T-cell (primary cell): ENCODE data around the gene DKK3. TPM values are rescaled to one million over a fixed set of nuclear protein-coding genes. Genes with fewer than 3 reads are reported as not detected.

Experiments used
- ATAC-seq, 4 experiments: fragments of 200-7000 bp in 3 of 4; fragments of 150-1000 bp in 1 of 4; cut with Tn5 transposase; replicated peaks in 1 of 4; 1 replicate in 3 of 4; 2 replicates in 1 of 4; pipeline ENCODE4 v1.10.0; 2021; ENCODE audit warnings: moderate library complexity in 3 of 4, mild to moderate bottlenecking in 2 of 4, moderate number of reproducible peaks in 1 of 4
- CTCF ChIA-PET, 2 donors: fragments of 300-600 bp; sonication (Branson Sonifier 250); formaldehyde crosslinking; loops; one replicate each; lab custom pipeline; 2022; ENCODE audit warnings: antibody characterized with exemption in 2 of 2; lab: Charles Lee
- POLR2A ChIA-PET, 2 donors: fragments of 300-600 bp; sonication (Branson Sonifier 250); formaldehyde crosslinking; loops; one replicate each; lab custom pipeline; 2022; ENCODE audit warnings: antibody characterized with exemption in 2 of 2; lab: Charles Lee
- DNase-seq, 35 experiments: peaks; one replicate each; pipeline versions ENCODE4 v3.0.0 to v3.0.0-alpha.2; 2013 to 2023
- H3K27ac ChIP-seq: one replicate; pipeline ENCODE4 v1.5.1; 2013; ENCODE audit warnings: low read length
- H3K27me3 ChIP-seq, 2 experiments: replicated peaks in 1 of 2; 1 replicate in 1 of 2; 2 replicates in 1 of 2; pipeline versions ENCODE4 v1.6.1 to v1.7.0; 2013; ENCODE audit warnings: low read length in 1 of 2, mixed read lengths in 1 of 2; ENCODE audit not compliant: control insufficient read depth in 2 of 2, insufficient read depth in 2 of 2; ENCODE audit errors: extremely low read depth in 1 of 2
- H3K36me3 ChIP-seq, 2 donors: 1 replicate in 1 of 2; 2 replicates in 1 of 2; pipeline versions ENCODE4 v1.6.1 to v1.7.0; 2013; ENCODE audit warnings: low read length in 1 of 2; ENCODE audit not compliant: control insufficient read depth in 2 of 2, insufficient read depth in 1 of 2; ENCODE audit errors: extremely low read depth in 1 of 2
- H3K4me1 ChIP-seq, 2 experiments: 1 replicate in 1 of 2; 2 replicates in 1 of 2; pipeline versions ENCODE4 v1.6.1 to v1.7.0; 2013; ENCODE audit warnings: low read length in 2 of 2, mixed read lengths in 1 of 2; ENCODE audit not compliant: insufficient read depth in 2 of 2, control insufficient read depth in 1 of 2; ENCODE audit errors: extremely low read depth in 1 of 2
- H3K4me3 ChIP-seq, 2 donors: 1 replicate in 1 of 2; 2 replicates in 1 of 2; pipeline versions ENCODE4 v1.5.1 to v1.7.0; 2013; ENCODE audit warnings: mild to moderate bottlenecking in 2 of 2, low read length in 1 of 2, moderate library complexity in 1 of 2; ENCODE audit not compliant: control insufficient read depth in 1 of 2; ENCODE audit errors: extremely low read depth in 1 of 2
- H3K9me3 ChIP-seq: 2 replicates; pipeline ENCODE4 v1.7.0; 2013
- H3K27ac Mint-ChIP-seq, 2 donors: one replicate each; pipeline ENCODE4 v1.8.0; 2020 to 2021; ENCODE audit warnings: mild to moderate bottlenecking in 2 of 2, mixed read lengths in 2 of 2
- H3K27me3 Mint-ChIP-seq, 2 donors: one replicate each; pipeline ENCODE4 v1.8.0; 2021 to 2022; ENCODE audit warnings: mixed read lengths in 2 of 2
- H3K36me3 Mint-ChIP-seq: one replicate; pipeline ENCODE4 v1.8.0; 2021; ENCODE audit warnings: mixed read lengths
- H3K4me1 Mint-ChIP-seq, 3 donors: one replicate each; pipeline ENCODE4 v1.8.0; 2020 to 2022; ENCODE audit warnings: mixed read lengths in 3 of 3, mild to moderate bottlenecking in 1 of 3
- H3K4me3 Mint-ChIP-seq, 3 donors: one replicate each; pipeline ENCODE4 v1.8.0; 2020 to 2022; ENCODE audit warnings: mild to moderate bottlenecking in 3 of 3, mixed read lengths in 3 of 3, moderate library complexity in 3 of 3
- H3K9me3 Mint-ChIP-seq, 3 donors: one replicate each; pipeline ENCODE4 v1.8.0; 2020 to 2022; ENCODE audit warnings: mixed read lengths in 3 of 3
- WGBS: methylation state at CpG from one replicate; pipeline ENCODE4 v1.1.5; 2013; ENCODE audit warnings: missing lambda C conversion rate; ENCODE audit not compliant: insufficient coverage; 5-methylcytosine and 5-hydroxymethylcytosine counted together
- total RNA-seq, 35 experiments: library from RNA in 6 of 35; stranded (reverse) in 6 of 35; fragments of 120-200 nt in 1 of 35; gene quantifications; one replicate each; pipeline versions ENCODE4 v1.2.1 to v1.2.4 and lab custom pipeline; 2013 to 2026

The DKK3 gene
- total RNA-seq, 5 donors from 2014 or later (not counting 1 experiment from before 2014, with no cell fraction given), result 1.5 to 8.1 (median 2.7) TPM

DNA sequence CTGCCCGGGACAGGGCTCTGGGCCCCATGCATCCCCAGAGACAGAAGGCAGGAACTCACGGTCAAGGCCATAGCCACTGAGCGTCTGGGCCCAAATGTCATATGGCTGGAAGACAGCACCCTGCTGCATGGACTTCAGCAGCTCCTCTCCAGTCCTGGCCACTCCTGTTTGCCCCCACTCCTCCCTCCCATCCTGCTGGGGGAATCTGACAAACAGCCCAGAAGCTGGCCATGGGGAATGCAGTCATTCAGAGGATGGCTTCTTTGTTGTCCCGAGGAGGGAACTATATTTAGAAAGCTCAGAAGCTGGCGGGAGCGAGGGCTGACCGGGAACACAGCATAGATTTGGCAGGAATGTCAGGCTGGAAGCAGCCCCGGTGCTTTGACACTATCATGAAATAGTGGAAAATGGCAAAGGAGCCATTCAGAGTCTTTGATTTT, 35.0 kb downstream of the DKK3 start:
- ATAC-seq (no peak), DNase-seq (peak in 1 of 35 experiments; percentile 1)
- H3K4me3 ChIP-seq, result no peak overlapping the region
- Mint-ChIP-seq H3K27ac (no peak overlapping the region), H3K4me3 (no peak overlapping the region), H3K4me1 (peaks cover 4 to 16% (median 13%) of the 10 kb centered on the region in 3 donors), H3K36me3 (no peaks in the 10 kb centered on the region), H3K9me3 (no peaks in the 10 kb centered on the region), H3K27me3 (no peaks in the 10 kb centered on the region)
- H3K9me3 ChIP-seq, result no peaks in the 10 kb centered on the region
- 96% methylated on average over 6 of the region's 8 CpGs for WGBS
- ChIA-PET CTCF (no interaction called here), POLR2A (no interaction called here)
- peaks cover 0 to 3% of the 10 kb centered on the region in 2 experiments for H3K27me3 ChIP-seq
- no peak overlapping the region for H3K27ac ChIP-seq
- H3K36me3 ChIP-seq, result no peaks in the 10 kb centered on the region
- H3K4me1 ChIP-seq, result peaks cover 0 to 6% of the 10 kb centered on the region in 2 experiments

DNA sequence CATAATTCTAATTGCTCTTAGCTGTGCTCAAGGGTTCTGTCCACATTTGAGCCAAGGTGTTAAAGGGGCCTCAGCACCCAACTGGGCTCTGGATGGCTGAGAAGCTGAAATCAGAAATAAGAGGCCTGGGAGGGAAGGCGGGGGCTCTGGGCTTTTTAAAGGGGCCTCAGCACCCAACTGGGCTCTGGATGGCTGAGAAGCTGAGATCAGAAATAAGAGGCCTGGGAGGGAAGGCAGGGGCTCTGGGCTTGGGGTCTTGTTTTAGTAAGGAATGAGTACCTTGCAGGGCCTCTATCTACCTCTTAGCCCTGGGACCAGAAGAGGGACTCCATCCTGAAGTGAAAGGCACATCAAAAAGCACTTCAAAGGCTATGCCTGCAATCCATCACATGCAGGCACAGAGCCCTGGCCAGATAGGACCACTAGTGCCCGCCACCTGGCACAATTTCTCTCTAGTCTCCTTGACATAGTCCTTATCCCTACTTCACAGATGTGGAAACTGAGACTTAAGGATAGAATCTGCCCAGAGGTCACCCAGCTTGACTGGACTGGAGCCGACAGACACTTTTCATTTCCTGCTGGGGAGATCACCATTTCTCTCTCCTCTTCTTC, 35.6 kb downstream of the DKK3 start:
- WGBS, result 0% methylated on average over 1 of the region's 3 CpGs
- H3K27me3 Mint-ChIP-seq, result no peaks in the 10 kb centered on the region

DNA sequence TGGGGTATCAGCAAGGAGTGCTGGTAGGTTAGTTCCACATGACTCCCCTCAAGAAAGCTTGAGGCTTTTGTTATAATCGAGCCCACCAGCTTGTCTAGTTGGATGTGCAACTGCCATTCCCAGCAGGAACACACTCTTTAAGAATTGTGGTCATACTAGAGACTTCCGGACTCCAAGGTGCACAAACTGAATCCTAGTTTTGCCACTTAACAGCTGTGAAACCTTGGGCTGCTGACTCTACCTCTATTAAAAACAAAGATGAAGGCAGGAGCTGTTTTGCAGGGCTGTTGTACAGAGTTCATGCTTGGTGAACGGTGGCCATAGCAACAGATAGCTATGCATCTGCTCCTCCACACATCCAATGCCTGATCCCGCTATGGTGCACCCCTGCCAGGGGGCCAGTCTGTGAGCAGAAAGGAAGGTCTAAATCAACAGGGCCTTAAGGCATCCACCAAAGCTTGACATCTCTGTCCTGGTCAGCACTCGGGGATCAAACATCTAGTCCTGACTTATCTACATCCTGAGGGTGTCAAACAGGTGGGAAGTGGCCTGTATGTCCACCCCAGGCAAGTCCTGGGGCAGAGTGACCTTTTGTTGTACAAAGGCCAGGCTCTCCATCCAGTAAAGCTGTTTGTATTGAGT, 36.4 kb downstream of the DKK3 start:
- 75% methylated on average over 2 of the region's 5 CpGs for WGBS
- CTCF ChIA-PET, result no interaction called here
- H3K36me3 ChIP-seq, result no peaks in the 10 kb centered on the region
- Mint-ChIP-seq H3K27me3 (no peaks in the 10 kb centered on the region), H3K27ac (no peak overlapping the region), H3K36me3 (no peaks in the 10 kb centered on the region), H3K9me3 (no peaks in the 10 kb centered on the region), H3K4me3 (no peak overlapping the region), H3K4me1 (peaks cover 2 to 16% (median 13%) of the 10 kb centered on the region in 3 donors)
- no peak overlapping the region for H3K4me3 ChIP-seq
- ATAC-seq (no peak), DNase-seq (peak in 1 of 35 experiments; percentile 0)
- no peaks in the 10 kb centered on the region for H3K9me3 ChIP-seq
- peaks cover 0 to 8% of the 10 kb centered on the region in 2 experiments for H3K4me1 ChIP-seq
- no peak overlapping the region for H3K27ac ChIP-seq
- peaks cover 0 to 6% of the 10 kb centered on the region in 2 experiments for H3K27me3 ChIP-seq
- POLR2A ChIA-PET, result no interaction called here

More for the DNA sequence above, 35.6 kb downstream of the DKK3 start:
- peaks cover 0 to 6% of the 10 kb centered on the region in 2 experiments for H3K27me3 ChIP-seq
- H3K4me1 Mint-ChIP-seq, result peaks cover 0 to 16% (median 13%) of the 10 kb centered on the region in 3 donors
- H3K27ac Mint-ChIP-seq, result no peak overlapping the region
- DNase-seq (peak in 1 of 35 experiments; percentile 4), ATAC-seq (no peak)
- H3K9me3 Mint-ChIP-seq, result no peaks in the 10 kb centered on the region
- H3K36me3 ChIP-seq, result no peaks in the 10 kb centered on the region
- no peaks in the 10 kb centered on the region for H3K9me3 ChIP-seq
- POLR2A ChIA-PET, result no interaction called here
- H3K36me3 Mint-ChIP-seq, result no peaks in the 10 kb centered on the region
- H3K4me3 ChIP-seq, result no peak overlapping the region
- peaks cover 0 to 6% of the 10 kb centered on the region in 2 experiments for H3K4me1 ChIP-seq
- CTCF ChIA-PET, result no interaction called here
- no peak overlapping the region for H3K4me3 Mint-ChIP-seq
- no peak overlapping the region for H3K27ac ChIP-seq

DNA sequence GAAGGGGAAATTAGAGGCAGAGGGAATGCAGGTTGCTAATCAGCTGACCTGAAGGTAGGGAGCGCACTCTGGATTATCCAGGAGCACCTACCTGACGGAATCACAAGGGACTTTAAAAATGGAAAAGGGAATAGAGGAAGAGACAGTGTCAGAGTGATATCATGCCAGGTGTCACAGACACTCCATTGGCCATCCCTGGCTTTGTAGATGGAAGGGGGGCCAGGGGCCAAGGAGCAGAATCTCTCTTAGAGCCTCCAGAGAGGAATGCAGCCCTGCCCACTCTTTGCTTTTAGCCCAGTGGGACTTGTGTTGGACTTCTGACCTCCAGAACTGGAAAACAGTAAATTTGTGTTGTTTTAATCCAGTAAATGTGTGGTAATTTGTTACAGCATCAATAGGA, 37.9 kb downstream of the DKK3 start:
- Histone ChIP-seq H3K27me3 (peaks cover 0 to 12% of the 10 kb centered on the region in 2 experiments), H3K4me3 (no peak overlapping the region), H3K27ac (no peak overlapping the region), H3K9me3 (no peaks in the 10 kb centered on the region), H3K36me3 (no peaks in the 10 kb centered on the region), H3K4me1 (peaks cover 0 to 14% of the 10 kb centered on the region in 2 experiments)
- ChIA-PET CTCF (no interaction called here), POLR2A (no interaction called here)
- 96% methylated on average over 2 of the region's 2 CpGs for WGBS
- Mint-ChIP-seq H3K4me1 (peaks cover 5 to 20% (median 11%) of the 10 kb centered on the region in 3 donors), H3K36me3 (no peaks in the 10 kb centered on the region), H3K27me3 (peaks cover 0 to 3% of the 10 kb centered on the region in 2 donors), H3K9me3 (no peaks in the 10 kb centered on the region), H3K27ac (no peak overlapping the region), H3K4me3 (no peak overlapping the region)
- DNase-seq (peak in 1 of 35 experiments; percentile 0), ATAC-seq (no peak)

DNA sequence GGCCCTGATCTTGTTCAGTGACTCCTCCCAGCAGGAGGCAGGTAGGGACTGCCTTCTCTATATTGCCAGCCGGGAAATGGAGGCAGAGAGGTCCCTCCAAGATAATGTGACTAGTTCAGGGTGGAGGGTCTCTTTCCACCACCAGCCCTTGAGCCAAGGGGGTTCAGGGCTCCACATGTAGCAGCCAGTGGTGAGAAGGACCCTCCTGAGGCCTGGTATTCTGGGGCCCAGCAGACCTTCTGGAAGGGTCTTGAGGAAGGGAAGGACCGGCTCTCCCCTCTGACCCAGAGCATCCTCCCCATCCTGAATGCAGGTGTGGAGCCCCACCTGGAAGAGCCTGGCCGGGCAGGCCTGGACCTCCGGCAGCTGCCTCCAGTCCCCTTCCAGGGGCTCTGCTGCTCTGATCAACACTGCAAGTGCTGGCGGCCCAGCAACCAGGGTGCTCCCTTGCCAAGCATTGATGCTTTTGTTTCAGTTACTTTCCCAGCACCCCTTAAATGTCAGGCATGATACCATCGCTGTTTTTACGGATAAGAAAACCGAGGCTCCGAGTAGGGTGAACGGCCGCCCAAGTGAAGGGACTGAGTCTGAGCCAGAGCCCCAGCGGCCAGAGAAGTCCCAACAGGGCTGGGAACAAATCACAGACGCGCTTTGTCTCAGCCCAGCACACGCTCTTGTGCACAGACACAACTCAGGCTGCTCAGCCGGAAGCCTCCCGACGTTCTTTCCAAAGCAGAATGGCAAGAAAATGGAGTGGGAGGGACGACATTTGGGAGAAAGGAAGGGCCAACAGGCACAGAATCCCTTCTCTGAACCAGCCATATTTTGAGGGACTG, 38.8 kb downstream of the DKK3 start:
- H3K36me3 ChIP-seq, result no peaks in the 10 kb centered on the region
- 93% methylated on average over 12 of the region's 19 CpGs for WGBS
- no peaks in the 10 kb centered on the region for H3K9me3 Mint-ChIP-seq
- H3K27me3 Mint-ChIP-seq, result peaks cover 0 to 3% of the 10 kb centered on the region in 2 donors
- DNase-seq, result peak in 1 of 35 experiments; percentile 4
- H3K27me3 ChIP-seq, result peaks cover 0 to 21% of the 10 kb centered on the region in 2 experiments
- POLR2A ChIA-PET, result no interaction called here
- H3K36me3 Mint-ChIP-seq, result no peaks in the 10 kb centered on the region
- no peak for ATAC-seq
- no peak overlapping the region for H3K4me3 ChIP-seq
- CTCF ChIA-PET, result no interaction called here
- no peak overlapping the region for H3K27ac ChIP-seq
- H3K4me3 Mint-ChIP-seq, result no peak overlapping the region
- peaks cover 0 to 7% of the 10 kb centered on the region in 2 experiments for H3K4me1 ChIP-seq
- H3K9me3 ChIP-seq, result no peaks in the 10 kb centered on the region
- H3K4me1 Mint-ChIP-seq, result peaks cover 2 to 10% (median 5%) of the 10 kb centered on the region in 3 donors
- no peak overlapping the region for H3K27ac Mint-ChIP-seq
